Spleen (tissue), 11 donors: Measurements from ENCODE around the gene FHAD1. TPM values are rescaled to one million over a fixed set of nuclear protein-coding genes. Genes with fewer than 3 reads are reported as not detected.

Source experiments
- DNase-seq: peaks from one replicate; pipeline ENCODE4 v3.0.0-alpha.2; 2020
- H3K27ac ChIP-seq, 8 donors: fragments of 200-600 bp; sonication (generic) in 7 of 8; 1 replicate in 4 of 8; 2 replicates in 4 of 8; pipeline versions ENCODE4 v1.5.0 to v1.8.0; 2016 to 2021; ENCODE audit warnings: inconsistent platforms in 4 of 8, mild to moderate bottlenecking in 4 of 8, moderate library complexity in 1 of 8
- H3K27me3 ChIP-seq, 7 donors: fragments of 200-600 bp; sonication (generic) in 6 of 7; replicated peaks in 1 of 7; 1 replicate in 4 of 7; 2 replicates in 3 of 7; pipeline versions ENCODE4 v1.5.0 to v1.8.0; 2016 to 2021; ENCODE audit warnings: inconsistent platforms in 3 of 7, mild to moderate bottlenecking in 1 of 7
- H3K36me3 ChIP-seq, 6 donors: fragments of 200-600 bp; sonication (generic) in 5 of 6; 1 replicate in 4 of 6; 2 replicates in 2 of 6; pipeline versions ENCODE4 v1.5.0 to v1.8.0; 2016 to 2021; ENCODE audit warnings: inconsistent platforms in 2 of 6
- H3K4me1 ChIP-seq, 6 donors: fragments of 200-600 bp; sonication (generic) in 5 of 6; 1 replicate in 3 of 6; 2 replicates in 3 of 6; pipeline versions ENCODE4 v1.5.0 to v1.8.0; 2016 to 2021; ENCODE audit warnings: inconsistent platforms in 3 of 6
- H3K4me3 ChIP-seq, 8 donors: fragments of 200-600 bp; sonication (generic) in 7 of 8; 1 replicate in 4 of 8; 2 replicates in 4 of 8; pipeline versions ENCODE4 v1.5.0 to v1.8.0; 2016 to 2021; ENCODE audit warnings: inconsistent platforms in 4 of 8, mild to moderate bottlenecking in 4 of 8, moderate library complexity in 2 of 8
- H3K9me3 ChIP-seq, 8 donors: fragments of 200-600 bp; sonication (generic) in 7 of 8; 1 replicate in 4 of 8; 2 replicates in 4 of 8; pipeline versions ENCODE4 v1.5.0 to v1.8.0; 2016 to 2021; ENCODE audit warnings: inconsistent platforms in 4 of 8
- POLR2A ChIP-seq, 3 donors: fragments of 450-650 bp; IDR thresholded peaks; one replicate each; pipeline ENCODE4 v1.5.1; 2017; ENCODE audit warnings: antibody characterized with exemption in 3 of 3, mild to moderate bottlenecking in 1 of 3
- WGBS, 5 donors: extraction: QIAGEN DNeasy Blood & Tissue Kit in 3 of 5; methylation state at CpG; one replicate each; pipeline versions ENCODE4 v1.1.5 to v1.1.7; 2013 to 2018; 5-methylcytosine and 5-hydroxymethylcytosine counted together
- intact Hi-C: fragments of 100-400 bp; cut with DNase I; formaldehyde crosslinking; loops from one replicate; pipeline ENCODE4 v1.15.0; 2023; ENCODE audit warnings: low total_unique reads
- polyA plus RNA-seq, 3 donors: library from polyadenylated mRNA; stranded (reverse); fragments of 200-250 nt; gene quantifications; one replicate each; pipeline ENCODE4 v1.2.1, GENCODE V29; 2013
- total RNA-seq, 7 donors: library from RNA; depleted of rRNA in 3 of 7; stranded (reverse); fragments of >200 nt in 3 of 7; fragmentation: NEBNext Ultra II Directional in 4 of 7; extraction: Animal tissue kit (Norgen Biotek cat#: 25700) in 4 of 7; gene quantifications; one replicate each; pipeline versions ENCODE4 v1.1.0 to v1.2.1, GENCODE V29; 2016 to 2021
- TF ChIP-seq, protein P1 (sequence below), 11 experiments: fragments of 200-600 bp in 7 of 11; fragments of 450-650 bp in 4 of 11; sonication (generic) in 4 of 11; IDR thresholded peaks in 8 of 11; conservative IDR thresholded peaks in 3 of 11; 1 replicate in 7 of 11; 2 replicates in 4 of 11; pipeline versions ENCODE4 v1.4.0 to v1.8.0; 2016 to 2021; ENCODE audit warnings: antibody characterized with exemption in 11 of 11, inconsistent platforms in 4 of 11, mild to moderate bottlenecking in 1 of 11
- donor health status: healthy with polysubstance abuse.
- donor health status: DM: no; HTN: no; CAD: no; lungs with moderate emphysema.
- donor health status: DM: no; HTN: no; CAD: no.
- donor health status: Bipolar disorder and iron deficiency.
- donor health status: healthy.
- donor health status: DM: no; HTN: no; CAD: no.
- donor health status: DM: yes; HTN: yes; CAD: no.

Gene FHAD1
- total and polyA plus RNA-seq, 10 donors: 0.22 to 1.0 (median 0.28) TPM; not detected in 3

DNA sequence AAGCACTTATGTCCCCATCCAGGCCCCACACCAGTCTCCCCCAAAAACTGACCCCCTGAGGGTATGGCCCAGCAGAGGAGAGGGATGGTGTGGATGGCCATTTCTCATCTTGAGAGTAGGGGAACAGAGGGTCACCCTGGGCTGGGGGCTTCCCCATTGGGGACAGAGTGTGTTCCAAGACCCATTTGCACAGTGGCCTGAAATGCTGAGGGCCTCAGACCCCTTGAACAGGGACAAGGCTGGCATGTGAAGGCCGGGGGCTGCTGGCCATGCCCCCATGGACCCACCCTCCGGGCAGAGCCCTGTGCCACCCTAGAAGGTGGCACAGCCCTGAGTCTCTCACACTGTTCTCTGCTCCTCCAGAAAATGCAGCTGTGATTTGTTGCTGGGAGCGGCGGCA, 199.2 kb downstream of the FHAD1 start:
- H3K9me3 ChIP-seq: no peaks in the 10 kb centered on the region
- peaks cover 0 to 32% (median 0%) of the 10 kb centered on the region in 7 donors for H3K27me3 ChIP-seq
- DNase-seq: no peak
- no peak overlapping the region for H3K4me3 ChIP-seq
- intact Hi-C loops: no loop called here
- H3K36me3 ChIP-seq: no peaks in the 10 kb centered on the region
- WGBS, 5 donors: 72 to 82% (median 73%) methylated on average over 4 of the region's 4 CpGs
- no peak for TF ChIP-seq POLR2A (IDR thresholded peaks at IDR 0.05)
- TF ChIP-seq, protein P1, sequence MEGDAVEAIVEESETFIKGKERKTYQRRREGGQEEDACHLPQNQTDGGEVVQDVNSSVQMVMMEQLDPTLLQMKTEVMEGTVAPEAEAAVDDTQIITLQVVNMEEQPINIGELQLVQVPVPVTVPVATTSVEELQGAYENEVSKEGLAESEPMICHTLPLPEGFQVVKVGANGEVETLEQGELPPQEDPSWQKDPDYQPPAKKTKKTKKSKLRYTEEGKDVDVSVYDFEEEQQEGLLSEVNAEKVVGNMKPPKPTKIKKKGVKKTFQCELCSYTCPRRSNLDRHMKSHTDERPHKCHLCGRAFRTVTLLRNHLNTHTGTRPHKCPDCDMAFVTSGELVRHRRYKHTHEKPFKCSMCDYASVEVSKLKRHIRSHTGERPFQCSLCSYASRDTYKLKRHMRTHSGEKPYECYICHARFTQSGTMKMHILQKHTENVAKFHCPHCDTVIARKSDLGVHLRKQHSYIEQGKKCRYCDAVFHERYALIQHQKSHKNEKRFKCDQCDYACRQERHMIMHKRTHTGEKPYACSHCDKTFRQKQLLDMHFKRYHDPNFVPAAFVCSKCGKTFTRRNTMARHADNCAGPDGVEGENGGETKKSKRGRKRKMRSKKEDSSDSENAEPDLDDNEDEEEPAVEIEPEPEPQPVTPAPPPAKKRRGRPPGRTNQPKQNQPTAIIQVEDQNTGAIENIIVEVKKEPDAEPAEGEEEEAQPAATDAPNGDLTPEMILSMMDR (IDR thresholded peaks at IDR 0.05 in 8 of 11, conservative IDR thresholded peaks at IDR 0.05 in 3 of 11): no peak
- H3K4me1 ChIP-seq: peaks cover 0 to 3% (median 0%) of the 10 kb centered on the region in 6 donors
- no peak overlapping the region for H3K27ac ChIP-seq

Other genes with a start within 250 kb of the FHAD1 start
- gene TMEM51, start 93.5 kb upstream of the FHAD1 start, total RNA-seq: 10 to 100 TPM in 3 of 7 donors, 1 to 10 TPM in 4; 6.0 to 13.8 (median 8.4) TPM
- gene TMEM51, start 93.5 kb upstream of the FHAD1 start, polyA plus RNA-seq: 1 to 10 TPM; 3.5 to 5.3 (median 3.9) TPM
- 100 to 1,000 TPM; 131 to 226 (median 164) TPM for gene EFHD2, start 162.7 kb downstream of the FHAD1 start, total RNA-seq
- 100 to 1,000 TPM in 1 of 3 donors, 10 to 100 TPM in 2; 81.8 to 148 (median 87.1) TPM for gene EFHD2, start 162.7 kb downstream of the FHAD1 start, polyA plus RNA-seq
- gene CTRC, start 191.2 kb downstream of the FHAD1 start, total RNA-seq: 1 to 10 TPM in 3 of 7 donors, under 1 TPM in 1, not detected in 3; 0.51 to 5.1 (median 2.1) TPM
- gene CTRC, start 191.2 kb downstream of the FHAD1 start, polyA plus RNA-seq: 1 to 10 TPM; 1.3 to 7.5 (median 3.5) TPM
- gene CELA2A, start 209.5 kb downstream of the FHAD1 start, total RNA-seq: under 1 TPM in 3 of 7 donors, not detected in 4; 0.40 to 0.79 (median 0.40) TPM
- gene CELA2A, start 209.5 kb downstream of the FHAD1 start, polyA plus RNA-seq: under 1 TPM; 0.09 to 0.20 (median 0.16) TPM
- gene CELA2B, start 228.9 kb downstream of the FHAD1 start, total RNA-seq: not detected
- under 1 TPM in 1 of 3 donors, not detected in 2; 0.14 TPM for gene CELA2B, start 228.9 kb downstream of the FHAD1 start, polyA plus RNA-seq